IMR-90 (cell line): ENCODE data around the gene DIP2B. TPM values are rescaled to one million over a fixed set of nuclear protein-coding genes. Genes with fewer than 3 reads are reported as not detected.
A peak's percentile ranks its signal among the peaks of the same experiment; 100 is the strongest.

Experiments
- ATAC-seq: fragments of 200-7000 bp; cut with Tn5 transposase; 2 replicates; pipeline ENCODE4 v1.9.1; 2020; ENCODE audit warnings: low read depth, mild to moderate bottlenecking, moderate library complexity
- BruUV-seq: library from RNA; stranded (reverse); fragments of 400-500 nt; replicated peaks from 2 replicates; lab custom pipeline; 2021; lab: Mats Ljungman, UMichigan
- CTCF ChIA-PET: fragments of 300-600 bp; formaldehyde crosslinking; extraction: SDS; loops from one replicate; lab custom pipeline; 2021; ENCODE audit warnings: antibody characterized with exemption; lab: Yijun Ruan, JAX
- POLR2A ChIA-PET: fragments of 300-600 bp; sonication (Branson Sonifier 250); formaldehyde crosslinking; loops from one replicate; lab custom pipeline; 2022; ENCODE audit warnings: antibody characterized with exemption; ENCODE audit not compliant: unreplicated experiment; lab: Charles Lee
- DNase-seq: peaks from one replicate; pipeline ENCODE4 v3.0.0; 2013
- H2AFZ ChIP-seq: replicated peaks from 2 replicates; pipeline ENCODE3; 2013; ENCODE audit warnings: low read length, mild to moderate bottlenecking; ENCODE audit not compliant: poor library complexity
- H2AK5ac ChIP-seq: 2 replicates; pipeline ENCODE4 v1.6.1; 2013; ENCODE audit warnings: low read depth, low read length, inconsistent platforms
- H2AK9ac ChIP-seq: replicated peaks from 2 replicates; pipeline ENCODE3; 2013; ENCODE audit warnings: mild to moderate bottlenecking, low read depth, low read length, moderate library complexity; ENCODE audit not compliant: poor library complexity
- H2BK120ac ChIP-seq: 2 replicates; pipeline ENCODE4 v1.6.1; 2013; ENCODE audit warnings: low read depth, low read length, inconsistent platforms
- H2BK15ac ChIP-seq: 3 replicates; pipeline ENCODE4 v1.6.1; 2013; ENCODE audit warnings: low read depth, low read length, inconsistent platforms
- H2BK20ac ChIP-seq: 2 replicates; pipeline ENCODE4 v1.6.1; 2013; ENCODE audit warnings: low read depth, mild to moderate bottlenecking, inconsistent platforms, low read length, moderate library complexity
- H2BK5ac ChIP-seq: 2 replicates; pipeline ENCODE4 v1.6.1; 2013; ENCODE audit warnings: mild to moderate bottlenecking, low read depth, low read length, inconsistent platforms; ENCODE audit not compliant: poor library complexity, severe bottlenecking
- H3K14ac ChIP-seq: replicated peaks from 2 replicates; pipeline ENCODE4 v1.6.1; 2013; ENCODE audit warnings: low read depth, low read length, inconsistent platforms
- H3K18ac ChIP-seq: 2 replicates; pipeline ENCODE4 v1.6.1; 2013; ENCODE audit warnings: low read depth, low read length, control low read depth
- H3K23ac ChIP-seq: 2 replicates; pipeline ENCODE4 v1.6.1; 2013; ENCODE audit warnings: low read depth, low read length, inconsistent platforms
- H3K27ac ChIP-seq: 2 replicates; pipeline ENCODE4 v1.5.1; 2013; ENCODE audit warnings: mild to moderate bottlenecking, control low read depth, low read length; ENCODE audit not compliant: insufficient read depth
- H3K27me3 ChIP-seq: 2 replicates; pipeline ENCODE4 v1.6.1; 2013; ENCODE audit warnings: low read length; ENCODE audit not compliant: control insufficient read depth, insufficient read depth
- H3K36me3 ChIP-seq: 2 replicates; pipeline ENCODE4 v1.6.1; 2013; ENCODE audit warnings: low read length, mixed read lengths; ENCODE audit not compliant: control insufficient read depth, insufficient read depth
- H3K4ac ChIP-seq: 2 replicates; pipeline ENCODE4 v1.6.1; 2013; ENCODE audit warnings: low read depth, low read length, inconsistent platforms
- H3K4me1 ChIP-seq: 2 replicates; pipeline ENCODE4 v1.6.1; 2013; ENCODE audit warnings: low read length, mixed read lengths; ENCODE audit not compliant: control insufficient read depth, insufficient read depth
- H3K4me2 ChIP-seq: 2 replicates; pipeline ENCODE4 v1.6.1; 2013; ENCODE audit warnings: low read depth, mild to moderate bottlenecking, control low read depth, low read length, moderate library complexity
- H3K4me3 ChIP-seq: 2 replicates; pipeline ENCODE4 v1.5.1; 2013; ENCODE audit warnings: low read depth, mild to moderate bottlenecking, control low read depth, low read length, moderate library complexity; ENCODE audit not compliant: insufficient read depth
- H3K56ac ChIP-seq: 2 replicates; pipeline ENCODE4 v1.6.1; 2013; ENCODE audit warnings: low read length, inconsistent platforms; ENCODE audit not compliant: insufficient read depth; ENCODE audit errors: extremely low read depth
- H3K79me1 ChIP-seq, 2 experiments: 2 replicates each; pipeline ENCODE4 v1.6.1; 2013; ENCODE audit warnings: low read length in 2 of 2, inconsistent platforms in 1 of 2, low read depth in 1 of 2
- H3K9ac ChIP-seq: 2 replicates; pipeline ENCODE4 v1.6.1; 2013; ENCODE audit warnings: low read depth, low read length, control low read depth
- H3K9me1 ChIP-seq: 2 replicates; pipeline ENCODE4 v1.6.1; 2013; ENCODE audit warnings: low read length, inconsistent platforms; ENCODE audit not compliant: insufficient read depth
- H3K9me3 ChIP-seq: 2 replicates; pipeline ENCODE4 v1.6.1; 2013; ENCODE audit warnings: low read length; ENCODE audit not compliant: control insufficient read depth, insufficient read depth
- H4K20me1 ChIP-seq: 2 replicates; pipeline ENCODE4 v1.6.1; 2013; ENCODE audit warnings: low read length, inconsistent platforms; ENCODE audit not compliant: insufficient read depth
- H4K5ac ChIP-seq: 2 replicates; pipeline ENCODE4 v1.6.1; 2013; ENCODE audit warnings: mild to moderate bottlenecking, low read depth, low read length, control low read depth
- H4K8ac ChIP-seq, 2 experiments: 2 replicates each; pipeline ENCODE4 v1.6.1; 2013; ENCODE audit warnings: low read depth in 2 of 2, low read length in 2 of 2, control low read depth in 1 of 2, inconsistent platforms in 1 of 2
- H4K91ac ChIP-seq: 2 replicates; pipeline ENCODE4 v1.6.1; 2013; ENCODE audit warnings: low read depth, low read length, inconsistent platforms; ENCODE audit not compliant: insufficient read depth
- BHLHE40 ChIP-seq: fragments of 150-350 bp; IDR thresholded peaks from 2 replicates; pipeline ENCODE4 v1.6.1; 2016; ENCODE audit warnings: mild to moderate bottlenecking, low read depth, low read length
- CEBPB ChIP-seq: IDR thresholded peaks from 2 replicates; pipeline ENCODE4 v1.6.1; 2012; ENCODE audit warnings: low read depth, low read length, improper control_type of control experiment
- CTCF ChIP-seq: conservative IDR thresholded peaks from 2 replicates; pipeline ENCODE4 v1.5.1; 2012; ENCODE audit warnings: mild to moderate bottlenecking, low read depth, low read length, improper control_type of control experiment
- ELK1 ChIP-seq: fragments of 150-350 bp; IDR thresholded peaks from 2 replicates; pipeline ENCODE4 v1.6.1; 2016; ENCODE audit warnings: low read depth, mild to moderate bottlenecking, low read length, moderate library complexity, borderline replicate concordance
- MAFK ChIP-seq: IDR thresholded peaks from 2 replicates; pipeline ENCODE4 v1.6.1; 2012; ENCODE audit warnings: low read depth, low read length, improper control_type of control experiment
- MAZ ChIP-seq: IDR thresholded peaks from 2 replicates; pipeline ENCODE4 v1.6.1; 2012; ENCODE audit warnings: low read depth, mild to moderate bottlenecking, low read length, improper control_type of control experiment, moderate library complexity, borderline replicate concordance
- RAD21 ChIP-seq: IDR thresholded peaks from 2 replicates; pipeline ENCODE4 v1.6.1; 2012; ENCODE audit warnings: low read length, improper control_type of control experiment
- RCOR1 ChIP-seq: IDR thresholded peaks from 2 replicates; pipeline ENCODE4 v1.6.1; 2012; ENCODE audit warnings: mild to moderate bottlenecking, low read length, improper control_type of control experiment; ENCODE audit not compliant: insufficient replicate concordance
- SMC3 ChIP-seq: fragments of 150-350 bp; IDR thresholded peaks from 2 replicates; pipeline ENCODE4 v1.6.1; 2016; ENCODE audit warnings: low read depth, mild to moderate bottlenecking, antibody characterized with exemption, low read length, moderate library complexity
- WGBS, 2 experiments: methylation state at CpG; one replicate each; pipeline versions ENCODE4 v1.1.5 to v1.1.7; 2013; ENCODE audit warnings: missing lambda C conversion rate in 2 of 2; ENCODE audit not compliant: insufficient read length in 1 of 2; ENCODE audit errors: extremely low coverage in 2 of 2; 5-methylcytosine and 5-hydroxymethylcytosine counted together
- dilution Hi-C: fragments of 300-500 bp; cut with HindIII; formaldehyde crosslinking; loops from one replicate; pipeline ENCODE4 v1.14.3; 2018; ENCODE audit warnings: low sequenced_read_pairs; ENCODE audit not compliant: unreplicated experiment
- in situ Hi-C: fragments of 300-500 bp; cut with MboI; formaldehyde crosslinking; loops from 3 replicates; pipeline ENCODE4 v1.14.3; 2019; ENCODE audit warnings: low sequenced_read_pairs, inconsistent platforms, mixed read lengths
- intact Hi-C: fragments of 100-400 bp; cut with micrococcal nuclease; formaldehyde crosslinking; loops from 2 replicates; pipeline ENCODE4 v1.10.0; 2022
- polyA plus RNA-seq, 3 experiments: library from polyadenylated mRNA; depleted of rRNA; stranded (reverse); fragments of >200 nt; gene quantifications; 2 replicates each; pipeline ENCODE4 v1.2.3, GENCODE V29; 2012; ENCODE audit warnings: low replicate concordance in 1 of 3
- total RNA-seq: library from RNA; depleted of rRNA; stranded (reverse); fragments of >200 nt; gene quantifications from 2 replicates; pipeline ENCODE4 v1.2.3, GENCODE V29; 2012

DIP2B gene
- total and polyA plus RNA-seq, 2 of the 4 experiments (the other 2 are of a cell fraction), result 7.7 to 12.9 TPM

GRCh38 chr12:50621399-50622300 lies 116.9 kb downstream of the DIP2B start:
- no peak for DNase-seq
- dilution Hi-C loops, result no loop called here

More at GRCh38 chr12:50621399-50622300, 116.9 kb downstream of the DIP2B start:
- BruUV-seq, result no TSS peak
- H3K56ac ChIP-seq, result no peak overlapping the region
- H3K9ac ChIP-seq, result no peak overlapping the region
- H2AK9ac ChIP-seq, result no peak overlapping the region
- H3K4me2 ChIP-seq, result peak overlapping the region; percentile 9
- 100% methylated on average over 1 of the region's 8 CpGs; no CpG with 5 or more reads in 1 of the 2 experiments for WGBS, 2 experiments
- in situ Hi-C loops (no loop called here), intact Hi-C loops (loop anchor here (5.0 kb wide), 2 partner anchors 49 to 114 kb away; no protein-coding TSS in a partner anchor)
- peak overlapping the region; percentile 15 for H3K23ac ChIP-seq
- POLR2A ChIA-PET, result no interaction called here
- H3K27me3 ChIP-seq, result no peaks in the 10 kb centered on the region
- H3K4ac ChIP-seq, result peak overlapping the region; percentile 7
- CTCF ChIA-PET, result interaction anchor here (0.6 to 0.7 kb wide), 2 partner anchors 10 to 96 kb away, joined by 3 to 6 read pairs; no protein-coding TSS in a partner anchor
- peak overlapping the region; percentile 38 for H2BK20ac ChIP-seq
- no peak overlapping the region for H3K4me3 ChIP-seq
- peaks cover 24% of the 10 kb centered on the region for H3K9me1 ChIP-seq
- no peaks in the 10 kb centered on the region for H3K9me3 ChIP-seq
- peaks cover 6% of the 10 kb centered on the region; the same call in 1 of the 2 replicates for H4K20me1 ChIP-seq
- H3K36me3 ChIP-seq, result no peaks in the 10 kb centered on the region
- no peak overlapping the region for H2AFZ ChIP-seq
- peak overlapping the region; percentile 32; the same call in 1 of the 2 replicates for H3K27ac ChIP-seq
- H2BK120ac ChIP-seq, result peak overlapping the region; percentile 4; the same call in 1 of the 2 replicates
- H4K5ac ChIP-seq, result peak overlapping the region; percentile 22; the same call in 1 of the 2 replicates
- no peak for ATAC-seq
- peak overlapping the region; percentile 13 for H2BK5ac ChIP-seq
- no peak for TF ChIP-seq MAZ
- TF ChIP-seq RCOR1, result no peak
- no peak for TF ChIP-seq BHLHE40
- TF ChIP-seq CTCF, result no peak
- no peak for TF ChIP-seq CEBPB
- TF ChIP-seq RAD21, result no peak
- TF ChIP-seq SMC3, result no peak
- no peak for TF ChIP-seq ELK1
- no peak for TF ChIP-seq MAFK
- no peak overlapping the region for H2BK15ac ChIP-seq
- H4K8ac ChIP-seq, result peak overlapping the region in 1 of 2 experiments; percentile 53; a peak in 2 of 4 replicates
- H3K18ac ChIP-seq, result peak overlapping the region; percentile 5; the same call in 1 of the 2 replicates
- H3K4me1 ChIP-seq, result peaks cover 23% of the 10 kb centered on the region
- H3K79me1 ChIP-seq, result peaks cover 38 to 70% of the 10 kb centered on the region in 2 experiments
- peak overlapping the region; percentile 16 for H4K91ac ChIP-seq
- H2AK5ac ChIP-seq, result peak overlapping the region; percentile 52; the same call in 1 of the 2 replicates
- H3K14ac ChIP-seq, result peak overlapping the region; percentile 38; the same call in 1 of the 2 replicates
